HG03460 (cell line): Measurements from ENCODE around the gene GPR137B.
"Not testable (repeated sequence)": the region's sequence is repeated elsewhere in the genome, so short reads cannot be mapped to it uniquely, and the experiment has no call there.

Experiments
- ATAC-seq: cut with Tn5 transposase; IDR thresholded peaks from one replicate; pipeline ENCODE4 v1.9.1; 2021; ENCODE audit not compliant: unreplicated experiment

The GPR137B gene

GRCh38 chr1:236186471-236186870, 44.1 kb downstream of the GPR137B start:
- ATAC-seq, result not testable (repeated sequence)

- not testable (repeated sequence) for ATAC-seq
These were observed 45.7 kb downstream of the GPR137B start for GRCh38 chr1:236188084-236188483.

GRCh38 chr1:236193184-236193583, 50.8 kb downstream of the GPR137B start:
- ATAC-seq, result no peak

- no peak for ATAC-seq
These were observed 58.6 kb downstream of the GPR137B start for GRCh38 chr1:236200925-236201324.

GRCh38 chr1:236201786-236202185, 59.4 kb downstream of the GPR137B start:
- ATAC-seq, result no peak

- no peak for ATAC-seq
These were observed 61.7 kb downstream of the GPR137B start for GRCh38 chr1:236204039-236204438.

GRCh38 chr1:236204656-236205055, 62.3 kb downstream of the GPR137B start:
- no peak for ATAC-seq

GRCh38 chr1:236206548-236206947, 64.2 kb downstream of the GPR137B start:
- ATAC-seq, result no peak

GRCh38 chr1:236207121-236207520, 64.8 kb downstream of the GPR137B start:
- no peak for ATAC-seq

- ATAC-seq, result no peak
These were observed 65.2 kb downstream of the GPR137B start for GRCh38 chr1:236207569-236207968.

- no peak for ATAC-seq
These were observed 66.8 kb downstream of the GPR137B start for GRCh38 chr1:236209185-236209584.

- no peak for ATAC-seq
These were observed 67.4 kb downstream of the GPR137B start for GRCh38 chr1:236209713-236210112.

- ATAC-seq, result no peak
These were observed 69.5 kb downstream of the GPR137B start for GRCh38 chr1:236211815-236212214.

- ATAC-seq, result no peak
These were observed 71.2 kb downstream of the GPR137B start for GRCh38 chr1:236213534-236213933.

GRCh38 chr1:236214761-236215160, 72.4 kb downstream of the GPR137B start:
- ATAC-seq, result no peak

GRCh38 chr1:236220473-236220872, 78.1 kb downstream of the GPR137B start:
- ATAC-seq, result no peak

GRCh38 chr1:236222632-236223031, 80.3 kb downstream of the GPR137B start:
- ATAC-seq, result no peak

- no peak for ATAC-seq
These were observed 86.1 kb downstream of the GPR137B start for GRCh38 chr1:236228411-236228810.

- ATAC-seq, result no peak
These were observed 92.8 kb downstream of the GPR137B start for GRCh38 chr1:236235116-236235515.

- ATAC-seq, result no peak
These were observed 96.8 kb downstream of the GPR137B start for GRCh38 chr1:236239092-236239585.

GRCh38 chr1:236240675-236241074, 98.3 kb downstream of the GPR137B start:
- ATAC-seq, result no peak

GRCh38 chr1:236242568-236242967, 100.2 kb downstream of the GPR137B start:
- no peak for ATAC-seq

GRCh38 chr1:236247286-236247685, 104.9 kb downstream of the GPR137B start:
- no peak for ATAC-seq

GRCh38 chr1:236251587-236251986, 109.2 kb downstream of the GPR137B start:
- ATAC-seq, result no peak
